ENCODE results near the gene IGFBP6.

IGFBP6 gene

DNA sequence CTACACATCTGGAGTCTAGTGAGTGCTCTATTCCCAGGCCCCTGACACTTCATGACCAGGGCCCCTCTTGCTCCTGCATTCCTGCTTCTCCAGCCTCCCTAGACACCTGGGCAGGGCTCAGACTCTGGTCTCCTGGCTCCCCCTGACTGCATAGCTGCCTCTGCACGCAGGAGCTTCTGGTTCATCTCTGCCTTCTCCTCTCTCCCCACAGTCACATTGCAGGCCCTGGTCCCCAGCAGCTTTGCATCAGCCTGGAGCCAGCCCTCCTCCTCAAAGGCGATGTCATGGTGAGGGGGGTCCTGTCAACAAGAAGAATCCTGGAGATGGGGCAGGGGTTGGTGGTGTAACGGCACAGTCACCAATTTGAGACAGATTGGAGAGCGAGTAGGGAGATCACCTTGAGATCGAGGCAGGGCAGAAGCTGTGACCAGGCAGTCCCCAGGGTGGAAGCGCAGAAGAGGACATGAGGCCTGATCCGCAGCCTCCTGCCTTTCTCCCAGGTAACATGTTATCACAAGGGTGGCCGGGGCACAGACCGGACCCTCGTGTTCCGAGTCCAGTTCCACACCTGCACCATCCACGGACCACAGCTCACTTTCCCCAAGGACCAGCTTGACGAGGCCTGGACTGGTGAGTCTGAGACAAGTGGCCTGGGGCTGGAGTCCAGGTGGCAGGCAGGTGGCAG is 39.5 kb upstream of the IGFBP6 start:
- Histone ChIP-seq H3K27ac (peak overlapping the region; percentile 93 to 99), H3K27me3 (no peaks in the 10 kb centered on the region), H3K36me3 (peaks cover 73 to 83% (median 79%) of the 10 kb centered on the region in 3 donors), H3K4me1 (peaks cover 7 to 73% (median 61%) of the 10 kb centered on the region in 4 donors), H3K9me3 (no peaks in the 10 kb centered on the region), H3K4me3 (no peak overlapping the region)
- peak in 1 of 2 donors; percentile 67 for DNase-seq
- intact Hi-C loops (cut with DNase I; ENCODE audit: low total_unique reads) = no loop called here
- TF ChIP-seq CTCF (IDR thresholded peaks at IDR 0.05) = no peak

DNA sequence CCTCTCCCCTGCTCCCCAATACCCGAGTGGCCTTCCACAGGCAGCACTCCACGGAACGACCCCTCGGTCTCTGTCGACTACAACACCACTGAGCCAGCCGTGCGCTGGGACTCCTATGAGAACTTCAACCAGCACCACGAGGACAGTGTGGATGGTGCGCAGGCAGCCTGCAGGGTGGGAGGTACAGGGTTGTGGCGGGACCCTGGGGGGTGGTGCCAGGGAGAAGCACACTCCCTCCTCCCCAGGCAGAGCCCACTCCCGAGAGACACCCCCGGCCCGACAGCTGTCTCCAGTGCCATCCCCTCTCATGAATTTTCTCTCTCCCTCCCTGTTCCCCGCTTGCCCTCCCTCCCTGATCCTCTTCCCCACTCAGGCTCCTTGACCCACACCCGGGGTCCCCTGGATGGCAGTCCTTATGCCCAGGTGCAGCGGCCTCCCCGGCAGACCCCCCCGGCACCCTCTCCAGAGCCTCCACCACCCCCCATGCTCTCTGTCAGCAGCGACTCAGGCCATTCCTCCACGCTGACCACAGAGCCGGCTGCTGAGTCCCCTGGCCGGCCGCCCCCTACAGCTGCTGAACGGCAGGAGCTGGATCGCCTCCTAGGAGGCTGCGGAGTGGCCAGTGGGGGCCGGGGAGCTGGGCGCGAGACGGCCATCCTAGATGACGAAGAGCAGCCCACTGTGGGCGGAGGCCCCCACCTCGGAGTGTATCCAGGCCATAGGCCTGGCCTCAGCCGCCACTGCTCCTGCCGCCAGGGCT is 38.6 kb upstream of the IGFBP6 start:
- Histone ChIP-seq H3K27ac (peak overlapping the region; percentile 93 to 99), H3K27me3 (no peaks in the 10 kb centered on the region), H3K36me3 (peaks cover 79 to 88% (median 87%) of the 10 kb centered on the region in 3 donors), H3K9me3 (no peaks in the 10 kb centered on the region), H3K4me1 (peaks cover 0 to 73% (median 61%) of the 10 kb centered on the region in 4 donors), H3K4me3 (no peak overlapping the region)
- intact Hi-C loops (cut with DNase I; ENCODE audit: low total_unique reads) = no loop called here
- DNase-seq = peak in 1 of 2 donors; percentile 73
- TF ChIP-seq CTCF (IDR thresholded peaks at IDR 0.05) = no peak

DNA sequence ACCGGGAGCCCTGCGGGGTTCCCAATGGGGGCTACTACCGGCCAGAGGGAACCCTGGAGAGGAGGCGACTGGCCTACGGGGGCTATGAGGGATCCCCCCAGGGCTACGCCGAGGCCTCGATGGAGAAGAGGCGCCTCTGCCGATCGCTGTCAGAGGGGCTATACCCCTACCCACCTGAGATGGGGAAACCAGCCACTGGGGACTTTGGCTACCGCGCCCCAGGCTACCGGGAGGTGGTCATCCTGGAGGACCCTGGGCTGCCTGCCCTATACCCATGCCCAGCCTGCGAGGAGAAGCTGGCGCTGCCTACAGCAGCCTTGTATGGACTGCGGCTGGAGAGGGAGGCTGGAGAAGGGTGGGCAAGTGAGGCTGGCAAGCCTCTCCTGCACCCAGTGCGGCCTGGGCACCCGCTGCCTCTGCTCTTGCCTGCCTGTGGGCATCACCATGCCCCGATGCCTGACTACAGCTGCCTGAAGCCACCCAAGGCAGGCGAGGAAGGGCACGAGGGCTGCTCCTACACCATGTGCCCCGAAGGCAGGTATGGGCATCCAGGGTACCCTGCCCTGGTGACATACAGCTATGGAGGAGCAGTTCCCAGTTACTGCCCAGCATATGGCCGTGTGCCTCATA is 37.9 kb upstream of the IGFBP6 start:
- peaks cover 79 to 88% (median 85%) of the 10 kb centered on the region in 3 donors for H3K36me3 ChIP-seq
- H3K4me3 ChIP-seq = no peak overlapping the region
- no peak for DNase-seq
- H3K4me1 ChIP-seq = peaks cover 0 to 75% (median 64%) of the 10 kb centered on the region in 4 donors
- no peak for TF ChIP-seq CTCF (IDR thresholded peaks at IDR 0.05)
- H3K27me3 ChIP-seq = no peaks in the 10 kb centered on the region
- intact Hi-C loops (cut with DNase I; ENCODE audit: low total_unique reads) = no loop called here
- H3K27ac ChIP-seq = peak overlapping the region; percentile 93 to 99
- no peaks in the 10 kb centered on the region for H3K9me3 ChIP-seq

DNA sequence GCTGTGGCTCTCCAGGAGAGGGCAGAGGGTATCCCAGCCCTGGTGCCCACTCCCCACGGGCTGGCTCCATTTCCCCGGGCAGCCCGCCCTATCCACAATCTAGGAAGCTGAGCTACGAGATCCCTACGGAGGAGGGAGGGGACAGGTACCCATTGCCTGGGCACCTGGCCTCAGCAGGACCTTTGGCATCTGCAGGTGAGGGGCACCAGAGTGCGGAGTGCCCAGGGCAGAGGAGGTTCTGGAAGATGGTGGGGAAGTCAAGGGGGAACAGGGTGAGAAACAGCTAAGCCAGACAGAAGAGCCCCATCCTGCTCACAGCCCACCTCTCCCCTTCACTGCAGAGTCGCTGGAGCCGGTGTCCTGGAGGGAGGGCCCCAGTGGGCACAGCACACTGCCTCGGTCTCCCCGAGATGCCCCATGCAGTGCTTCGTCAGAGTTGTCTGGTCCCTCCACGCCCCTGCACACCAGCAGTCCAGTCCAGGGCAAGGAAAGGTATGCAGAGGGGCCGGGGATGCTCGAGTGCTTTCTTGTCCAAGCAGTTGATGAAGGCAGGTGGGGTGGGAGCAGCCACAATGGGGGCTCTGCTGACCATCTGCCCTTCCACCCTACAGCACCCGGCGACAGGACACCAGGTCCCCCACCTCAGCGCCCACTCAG is 37.3 kb upstream of the IGFBP6 start:
- intact Hi-C loops (cut with DNase I; ENCODE audit: low total_unique reads) = no loop called here
- TF ChIP-seq CTCF (IDR thresholded peaks at IDR 0.05) = no peak
- Histone ChIP-seq H3K27me3 (no peaks in the 10 kb centered on the region), H3K4me3 (no peak overlapping the region), H3K9me3 (no peaks in the 10 kb centered on the region), H3K27ac (peak overlapping the region; percentile 93 to 99), H3K36me3 (peaks cover 76 to 92% (median 85%) of the 10 kb centered on the region in 3 donors), H3K4me1 (peaks cover 0 to 76% (median 66%) of the 10 kb centered on the region in 4 donors)
- DNase-seq = no peak

GRCh38 chr12:53060721-53061276 is 36.7 kb upstream of the IGFBP6 start:
- TF ChIP-seq CTCF (IDR thresholded peaks at IDR 0.05) = no peak
- Histone ChIP-seq H3K27me3 (no peaks in the 10 kb centered on the region), H3K36me3 (peaks cover 70 to 91% (median 80%) of the 10 kb centered on the region in 3 donors), H3K9me3 (no peaks in the 10 kb centered on the region), H3K27ac (peak overlapping the region; percentile 93 to 99), H3K4me1 (peaks cover 0 to 76% (median 66%) of the 10 kb centered on the region in 4 donors), H3K4me3 (no peak overlapping the region)
- intact Hi-C loops (cut with DNase I; ENCODE audit: low total_unique reads) = no loop called here
- DNase-seq = peak; percentile 42 to 80
